Thyroid gland (tissue), 4 donors: ENCODE measurements around the gene XRCC3.

Experiments used
- CTCF ChIP-seq, 6 experiments: fragments of 200-600 bp in 3 of 6; fragments of 450-650 bp in 3 of 6; sonication (generic) in 3 of 6; IDR thresholded peaks; one replicate each; pipeline ENCODE4 v1.5.1; 2016 to 2019; ENCODE audit warnings: antibody characterized with exemption in 6 of 6, mild to moderate bottlenecking in 2 of 6, inconsistent platforms in 1 of 6, moderate library complexity in 1 of 6
- POLR2A ChIP-seq, 2 donors: fragments of 450-650 bp; IDR thresholded peaks; one replicate each; pipeline ENCODE4 v1.6.1; 2017; ENCODE audit warnings: antibody characterized with exemption in 2 of 2, mild to moderate bottlenecking in 2 of 2, moderate library complexity in 1 of 2

DNA sequence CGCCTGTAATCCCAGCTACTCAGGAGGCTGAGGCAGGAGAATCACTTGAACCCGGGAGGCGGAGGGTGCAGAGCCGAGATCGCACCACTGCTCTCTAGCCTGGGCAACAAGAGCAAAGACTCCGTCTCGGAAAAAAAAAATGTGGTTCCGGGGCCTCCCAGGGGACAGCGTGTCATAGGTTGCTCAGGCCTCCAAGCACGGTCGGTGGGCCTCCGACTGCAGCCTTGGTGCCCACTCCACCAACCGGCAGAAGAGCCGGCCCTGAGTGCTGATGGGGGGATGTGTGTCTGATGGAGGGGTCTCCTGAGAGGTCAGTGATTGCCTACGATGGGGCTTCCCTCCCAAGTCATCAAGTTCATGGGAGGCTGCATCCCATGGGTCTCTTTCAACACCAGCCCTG lies 16.2 kb upstream of the XRCC3 start:
- TF ChIP-seq CTCF (IDR thresholded peaks at IDR 0.05) (no peak), POLR2A (IDR thresholded peaks at IDR 0.05) (no peak)
